HG03342 (cell line): Measurements from ENCODE around the gene DTNB.

Experiments
- ATAC-seq: cut with Tn5 transposase; IDR thresholded peaks from one replicate; pipeline ENCODE4 v1.9.1; 2021; ENCODE audit warnings: mild to moderate bottlenecking, moderate library complexity; ENCODE audit not compliant: unreplicated experiment

DTNB gene

GRCh38 chr2:25332571-25332970, 340.8 kb downstream of the DTNB start:
- no peak for ATAC-seq

- ATAC-seq = no peak
Measured at GRCh38 chr2:25331686-25332365, 341.6 kb downstream of the DTNB start.

GRCh38 chr2:25330937-25331336, 342.4 kb downstream of the DTNB start:
- no peak for ATAC-seq

- ATAC-seq = no peak
Measured at GRCh38 chr2:25330273-25330672, 343.1 kb downstream of the DTNB start.

- ATAC-seq = no peak
Measured at GRCh38 chr2:25328152-25329085, 345.0 kb downstream of the DTNB start.
